SK-MEL-5 (cell line): ENCODE results near the gene CNTNAP2. TPM values are rescaled to one million over a fixed set of nuclear protein-coding genes. Genes with fewer than 3 reads are reported as not detected.
"Not testable (repeated sequence)": the region's sequence is repeated elsewhere in the genome, so short reads cannot be mapped to it uniquely, and the experiment has no call there.

Experiments used
- DNase-seq: peaks from one replicate; pipeline ENCODE4 v3.0.0-alpha.2; 2016; ENCODE audit warnings: low read depth, low spot score
- in situ Hi-C: cut with HindIII; loops from 2 replicates; pipeline ENCODE4 v1.10.0; 2016; ENCODE audit warnings: low sequenced_read_pairs, high pct_unique_total_duplicates, low pct_unique_long_range_greater_than_20kb
- total RNA-seq: library from RNA; depleted of rRNA; stranded (reverse); fragments of >200 nt; shearing (Covaris generic); gene quantifications from 2 replicates; pipeline ENCODE4 v1.2.3, GENCODE V29; 2014

CNTNAP2 gene
- total RNA-seq, 1 experiment from 2014 or later, result not detected

- DNase-seq, result no peak
- in situ Hi-C loops, result no loop called here
Observed at GRCh38 chr7:146131701-146132100, 15.1 kb downstream of the CNTNAP2 start.

GRCh38 chr7:146136357-146136875 is 19.8 kb downstream of the CNTNAP2 start:
- in situ Hi-C loops, result no loop called here
- no peak for DNase-seq

GRCh38 chr7:146138926-146139325 is 22.3 kb downstream of the CNTNAP2 start:
- in situ Hi-C loops, result no loop called here
- DNase-seq, result no peak

- in situ Hi-C loops, result no loop called here
- peak; percentile 13 for DNase-seq
Observed at GRCh38 chr7:146146831-146147486, 30.4 kb downstream of the CNTNAP2 start.

- in situ Hi-C loops, result no loop called here
- DNase-seq, result no peak
Observed at GRCh38 chr7:146150153-146150552, 33.6 kb downstream of the CNTNAP2 start.

- no peak for DNase-seq
- in situ Hi-C loops, result no loop called here
Observed at GRCh38 chr7:146172112-146172511, 55.5 kb downstream of the CNTNAP2 start.

GRCh38 chr7:146175716-146176115 is 59.1 kb downstream of the CNTNAP2 start:
- no peak for DNase-seq

GRCh38 chr7:146176860-146177259 is 60.3 kb downstream of the CNTNAP2 start:
- in situ Hi-C loops, result no loop called here

More at GRCh38 chr7:146175716-146176115, 59.1 kb downstream of the CNTNAP2 start:
- in situ Hi-C loops, result no loop called here

GRCh38 chr7:146177301-146177700 is 60.7 kb downstream of the CNTNAP2 start:
- in situ Hi-C loops, result no loop called here
- no peak for DNase-seq

More at GRCh38 chr7:146176860-146177259, 60.3 kb downstream of the CNTNAP2 start:
- no peak for DNase-seq

- DNase-seq, result no peak
- in situ Hi-C loops, result no loop called here
Observed at GRCh38 chr7:146185844-146186243, 69.2 kb downstream of the CNTNAP2 start.

GRCh38 chr7:146191428-146191827 is 74.8 kb downstream of the CNTNAP2 start:
- in situ Hi-C loops, DNase-seq: not testable (repeated sequence)

- DNase-seq, result no peak
- in situ Hi-C loops, result no loop called here
Observed at GRCh38 chr7:146201945-146202344, 85.3 kb downstream of the CNTNAP2 start.

- in situ Hi-C loops, result no loop called here
- DNase-seq, result no peak
Observed at GRCh38 chr7:146206270-146206669, 89.7 kb downstream of the CNTNAP2 start.

GRCh38 chr7:146208492-146208891 is 91.9 kb downstream of the CNTNAP2 start:
- no peak for DNase-seq
- in situ Hi-C loops, result no loop called here

GRCh38 chr7:146214842-146215241 is 98.2 kb downstream of the CNTNAP2 start:
- no peak for DNase-seq
- in situ Hi-C loops, result no loop called here

- no peak for DNase-seq
- in situ Hi-C loops, result no loop called here
Observed at GRCh38 chr7:146216396-146217041, 99.9 kb downstream of the CNTNAP2 start.

GRCh38 chr7:146223851-146224250 is 107.2 kb downstream of the CNTNAP2 start:
- no peak for DNase-seq
- in situ Hi-C loops, result no loop called here

- in situ Hi-C loops, result no loop called here
- DNase-seq, result no peak
Observed at GRCh38 chr7:146232604-146233003, 116.0 kb downstream of the CNTNAP2 start.

GRCh38 chr7:146235195-146235594 is 118.6 kb downstream of the CNTNAP2 start:
- in situ Hi-C loops, result no loop called here
- DNase-seq, result no peak
